ENCODE data around the gene AP5B1. TPM values are rescaled to one million over a fixed set of nuclear protein-coding genes. Genes with fewer than 3 reads are reported as not detected.
A peak's percentile ranks its signal among the peaks of the same experiment; 100 is the strongest.

AP5B1 gene
- total and polyA plus RNA-seq, 9 of the 15 experiments (the other 6 are each of a cell fraction or from before 2014, with no cell fraction given): 0.51 to 24.2 (median 5.1) TPM

GRCh38 chr11:65817835-65818680, 37.3 kb upstream of the AP5B1 start (continued):
- no peak for TF ChIP-seq CLOCK (CRISPR knock-in tag; IDR thresholded peaks at IDR 0.05; ENCODE audit: borderline replicate concordance)
- no peak for TF ChIP-seq ZNF280A (IDR thresholded peaks at IDR 0.05; ENCODE audit: low read depth, partially characterized antibody)
- no peak for TF ChIP-seq ZNF212 (CRISPR knock-in tag; IDR thresholded peaks at IDR 0.05)
- TF ChIP-seq ZNF609 (CRISPR knock-in tag; IDR thresholded peaks at IDR 0.05; ENCODE audit: borderline replicate concordance): no peak; the same call in 1 of the 2 replicates
- TF ChIP-seq, protein P1, sequence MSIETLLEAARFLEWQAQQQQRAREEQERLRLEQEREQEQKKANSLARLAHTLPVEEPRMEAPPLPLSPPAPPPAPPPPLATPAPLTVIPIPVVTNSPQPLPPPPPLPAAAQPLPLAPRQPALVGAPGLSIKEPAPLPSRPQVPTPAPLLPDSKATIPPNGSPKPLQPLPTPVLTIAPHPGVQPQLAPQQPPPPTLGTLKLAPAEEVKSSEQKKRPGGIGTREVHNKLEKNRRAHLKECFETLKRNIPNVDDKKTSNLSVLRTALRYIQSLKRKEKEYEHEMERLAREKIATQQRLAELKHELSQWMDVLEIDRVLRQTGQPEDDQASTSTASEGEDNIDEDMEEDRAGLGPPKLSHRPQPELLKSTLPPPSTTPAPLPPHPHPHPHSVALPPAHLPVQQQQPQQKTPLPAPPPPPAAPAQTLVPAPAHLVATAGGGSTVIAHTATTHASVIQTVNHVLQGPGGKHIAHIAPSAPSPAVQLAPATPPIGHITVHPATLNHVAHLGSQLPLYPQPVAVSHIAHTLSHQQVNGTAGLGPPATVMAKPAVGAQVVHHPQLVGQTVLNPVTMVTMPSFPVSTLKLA (conservative IDR thresholded peaks at IDR 0.05): peak in 1 of 2 experiments; percentile 52; a peak in 3 of 4 replicates
- TF ChIP-seq ATF1 (CRISPR knock-in tag; IDR thresholded peaks at IDR 0.05): no peak
- peak; percentile 64 for TF ChIP-seq ATF1 (tag; IDR thresholded peaks at IDR 0.05)
- TF ChIP-seq GTF2A2 (tag; IDR thresholded peaks at IDR 0.05): no peak
- TF ChIP-seq, protein P2, sequence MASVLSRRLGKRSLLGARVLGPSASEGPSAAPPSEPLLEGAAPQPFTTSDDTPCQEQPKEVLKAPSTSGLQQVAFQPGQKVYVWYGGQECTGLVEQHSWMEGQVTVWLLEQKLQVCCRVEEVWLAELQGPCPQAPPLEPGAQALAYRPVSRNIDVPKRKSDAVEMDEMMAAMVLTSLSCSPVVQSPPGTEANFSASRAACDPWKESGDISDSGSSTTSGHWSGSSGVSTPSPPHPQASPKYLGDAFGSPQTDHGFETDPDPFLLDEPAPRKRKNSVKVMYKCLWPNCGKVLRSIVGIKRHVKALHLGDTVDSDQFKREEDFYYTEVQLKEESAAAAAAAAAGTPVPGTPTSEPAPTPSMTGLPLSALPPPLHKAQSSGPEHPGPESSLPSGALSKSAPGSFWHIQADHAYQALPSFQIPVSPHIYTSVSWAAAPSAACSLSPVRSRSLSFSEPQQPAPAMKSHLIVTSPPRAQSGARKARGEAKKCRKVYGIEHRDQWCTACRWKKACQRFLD (CRISPR knock-in tag; IDR thresholded peaks at IDR 0.05): peak; percentile 48
- no peak for TF ChIP-seq RBM39 (optimal IDR thresholded peaks at IDR 0.05; ENCODE audit: low read depth, low read length)
- TF ChIP-seq CBFA2T2 (conservative IDR thresholded peaks at IDR 0.05): no peak
- TF ChIP-seq RFX5 (IDR thresholded peaks at IDR 0.05; ENCODE audit: low read depth, low read length): no peak
- TF ChIP-seq LCOR (CRISPR knock-in tag; IDR thresholded peaks at IDR 0.05): peak; percentile 79; the same call in 1 of the 2 replicates
- no peak for TF ChIP-seq ZC3H11A (IDR thresholded peaks at IDR 0.05; ENCODE audit: low read depth, low read length)
- no peak for TF ChIP-seq CHCHD3 (CRISPR knock-in tag; IDR thresholded peaks at IDR 0.05)
